H9 (cell line): Measurements from ENCODE around the gene TTC7B. TPM values are rescaled to one million over a fixed set of nuclear protein-coding genes. Genes with fewer than 3 reads are reported as not detected.

ENCODE experiments used
- DNase-seq: peaks from one replicate; pipeline ENCODE4 v3.0.0-alpha.2; 2017
- H2AFZ ChIP-seq: one replicate; pipeline ENCODE4 v1.6.1; 2013; ENCODE audit warnings: mild to moderate bottlenecking, low read length, control low read depth, moderate library complexity
- H2AK5ac ChIP-seq: 2 replicates; pipeline ENCODE4 v1.6.1; 2013; ENCODE audit warnings: low read length, control low read depth, mixed read lengths; ENCODE audit not compliant: insufficient read length
- H2BK120ac ChIP-seq: one replicate; pipeline ENCODE4 v1.6.1; 2013; ENCODE audit warnings: low read depth, mild to moderate bottlenecking, low read length, control low read depth, inconsistent platforms; ENCODE audit not compliant: poor library complexity, severe bottlenecking
- H2BK12ac ChIP-seq: 2 replicates; pipeline ENCODE4 v1.6.1; 2013; ENCODE audit warnings: low read length, control low read depth, mixed read lengths, low read depth; ENCODE audit not compliant: insufficient read length
- H2BK15ac ChIP-seq: 2 replicates; pipeline ENCODE4 v1.6.1; 2013; ENCODE audit warnings: low read depth, low read length, control low read depth
- H2BK20ac ChIP-seq: one replicate; pipeline ENCODE4 v1.6.1; 2013; ENCODE audit warnings: low read depth, mild to moderate bottlenecking, low read length, control low read depth, inconsistent platforms; ENCODE audit not compliant: poor library complexity, severe bottlenecking
- H2BK5ac ChIP-seq: 2 replicates; pipeline ENCODE4 v1.6.1; 2013; ENCODE audit warnings: low read length, control low read depth, mixed read lengths; ENCODE audit not compliant: insufficient read length
- H3K14ac ChIP-seq: 2 replicates; pipeline ENCODE4 v1.6.1; 2013; ENCODE audit warnings: low read length, control low read depth; ENCODE audit not compliant: insufficient read depth
- H3K18ac ChIP-seq: 2 replicates; pipeline ENCODE4 v1.6.1; 2013; ENCODE audit warnings: low read depth, mild to moderate bottlenecking, mixed read lengths, low read length, control low read depth; ENCODE audit not compliant: insufficient read length
- H3K23ac ChIP-seq: 2 replicates; pipeline ENCODE4 v1.6.1; 2013; ENCODE audit warnings: low read length, control low read depth, mixed read lengths, low read depth; ENCODE audit not compliant: insufficient read length
- H3K23me2 ChIP-seq: 2 replicates; pipeline ENCODE4 v1.6.1; 2013; ENCODE audit warnings: low read depth, mild to moderate bottlenecking, mixed read lengths, low read length, control low read depth; ENCODE audit not compliant: insufficient read length, poor library complexity, severe bottlenecking
- H3K27ac ChIP-seq: 2 replicates; pipeline ENCODE4 v1.5.1; 2013; ENCODE audit warnings: low read length, control low read depth, mixed read lengths, low read depth; ENCODE audit not compliant: insufficient read length
- H3K27me3 ChIP-seq: 2 replicates; pipeline ENCODE4 v1.6.1; 2013; ENCODE audit warnings: low read length, control low read depth, inconsistent platforms; ENCODE audit not compliant: insufficient read depth
- H3K4ac ChIP-seq: 2 replicates; pipeline ENCODE4 v1.6.1; 2013; ENCODE audit warnings: low read depth, mild to moderate bottlenecking, control low read depth, inconsistent platforms, low read length, moderate library complexity
- H3K4me1 ChIP-seq: 2 replicates; pipeline ENCODE4 v1.6.1; 2013; ENCODE audit warnings: low read length, control low read depth, inconsistent platforms; ENCODE audit not compliant: insufficient read depth
- H3K4me2 ChIP-seq: 2 replicates; pipeline ENCODE4 v1.6.1; 2013; ENCODE audit warnings: low read length, control low read depth, mixed read lengths; ENCODE audit not compliant: insufficient read length, insufficient read depth
- H3K56ac ChIP-seq: 2 replicates; pipeline ENCODE4 v1.6.1; 2013; ENCODE audit warnings: low read depth, mild to moderate bottlenecking, mixed read lengths, low read length, control low read depth; ENCODE audit not compliant: insufficient read length
- H3K79me1 ChIP-seq: 2 replicates; pipeline ENCODE4 v1.6.1; 2013; ENCODE audit warnings: low read depth, mild to moderate bottlenecking, moderate library complexity, low read length, control low read depth, inconsistent platforms; ENCODE audit not compliant: insufficient read depth, poor library complexity, severe bottlenecking
- H3K79me2 ChIP-seq: 2 replicates; pipeline ENCODE4 v1.6.1; 2013; ENCODE audit warnings: low read length, control low read depth, inconsistent platforms; ENCODE audit not compliant: insufficient read depth
- H3K9ac ChIP-seq: 2 replicates; pipeline ENCODE4 v1.6.1; 2013; ENCODE audit warnings: low read length, control low read depth, mixed read lengths; ENCODE audit not compliant: insufficient read length; ENCODE audit errors: extremely low read depth
- H3K9me3 ChIP-seq: one replicate; pipeline ENCODE4 v1.6.1; 2013; ENCODE audit warnings: low read depth, low read length, inconsistent platforms; ENCODE audit not compliant: control insufficient read depth
- H3T11ph ChIP-seq: one replicate; pipeline ENCODE4 v1.6.1; 2013; ENCODE audit warnings: mild to moderate bottlenecking, low read length, control low read depth, inconsistent platforms
- H4K20me1 ChIP-seq: one replicate; pipeline ENCODE4 v1.6.1; 2013; ENCODE audit not compliant: control insufficient read depth, insufficient read length, insufficient read depth
- H4K5ac ChIP-seq: 2 replicates; pipeline ENCODE4 v1.6.1; 2013; ENCODE audit warnings: low read depth, mild to moderate bottlenecking, mixed read lengths, low read length, control low read depth; ENCODE audit not compliant: insufficient read length
- H4K8ac ChIP-seq: replicated peaks from 2 replicates; pipeline ENCODE4 v1.6.1; 2013; ENCODE audit warnings: low read length, control low read depth, mixed read lengths, low read depth; ENCODE audit not compliant: insufficient read length
- H4K91ac ChIP-seq: 2 replicates; pipeline ENCODE4 v1.6.1; 2013; ENCODE audit warnings: low read depth, mild to moderate bottlenecking, moderate library complexity, mixed read lengths, low read length, control low read depth; ENCODE audit not compliant: insufficient read length
- H3K27ac Mint-ChIP-seq, 3 experiments: 2 replicates in 2 of 3; 3 replicates in 1 of 3; pipeline ENCODE4 v1.8.0; 2020 to 2021; ENCODE audit warnings: mixed read lengths in 3 of 3, mild to moderate bottlenecking in 1 of 3, moderate library complexity in 1 of 3
- H3K27me3 Mint-ChIP-seq: 2 replicates; pipeline ENCODE4 v1.8.0; 2021; ENCODE audit warnings: low read depth, mild to moderate bottlenecking, moderate library complexity, mixed read lengths
- H3K36me3 Mint-ChIP-seq, 3 experiments: 2 replicates in 2 of 3; 3 replicates in 1 of 3; pipeline ENCODE4 v1.8.0; 2020 to 2021; ENCODE audit warnings: low read depth in 3 of 3, mixed read lengths in 3 of 3; ENCODE audit not compliant: insufficient read depth in 1 of 3
- H3K4me1 Mint-ChIP-seq, 2 experiments: 2 replicates each; pipeline ENCODE4 v1.8.0; 2020; ENCODE audit warnings: mixed read lengths in 2 of 2
- H3K4me3 Mint-ChIP-seq, 2 experiments: 2 replicates in 1 of 2; 3 replicates in 1 of 2; pipeline ENCODE4 v1.8.0; 2020 to 2021; ENCODE audit warnings: mild to moderate bottlenecking in 2 of 2, mixed read lengths in 2 of 2, moderate library complexity in 1 of 2
- H3K9me3 Mint-ChIP-seq, 2 experiments: 2 replicates in 1 of 2; 3 replicates in 1 of 2; pipeline ENCODE4 v1.8.0; 2020; ENCODE audit warnings: mild to moderate bottlenecking in 2 of 2, mixed read lengths in 2 of 2, moderate library complexity in 1 of 2
- CTCF ChIP-seq: fragments of 200-600 bp; sonication (generic); conservative IDR thresholded peaks from 3 replicates; pipeline ENCODE4 v1.8.0; 2021; ENCODE audit warnings: antibody characterized with exemption, mild to moderate bottlenecking
- WGBS: extraction: QIAGEN DNeasy Blood & Tissue Kit; methylation state at CpG from one replicate; pipeline ENCODE4 v1.1.7; 2013; ENCODE audit warnings: missing lambda C conversion rate, low lambda C conversion rate, mixed read lengths; ENCODE audit not compliant: insufficient read length; ENCODE audit errors: extremely low coverage; 5-methylcytosine and 5-hydroxymethylcytosine counted together
- total RNA-seq: library from RNA; stranded (reverse); gene quantifications from 2 replicates; pipeline ENCODE4 v1.2.1, GENCODE V29; 2021

The TTC7B gene
- total RNA-seq, 1 experiment from 2014 or later, result 33.7 TPM

- no peak overlapping the region for H3K4me3 Mint-ChIP-seq
- no peak overlapping the region for H2BK120ac ChIP-seq
- H3K4ac ChIP-seq, result no peak overlapping the region
- H2BK5ac ChIP-seq, result no peak overlapping the region
- peaks cover 4 to 14% of the 10 kb centered on the region in 2 experiments for H3K9me3 Mint-ChIP-seq
- DNase-seq, result no peak
- no peak overlapping the region for H2BK20ac ChIP-seq
- H4K8ac ChIP-seq, result no peak overlapping the region
- H3K36me3 Mint-ChIP-seq, result peaks cover 0 to 8% (median 5%) of the 10 kb centered on the region in 3 experiments; a peak in 4 of 7 replicates
- no peak overlapping the region for H3K14ac ChIP-seq
- no peak overlapping the region for H2AK5ac ChIP-seq
- no peak for TF ChIP-seq CTCF
- no peak overlapping the region for H2BK12ac ChIP-seq
- H3K27me3 Mint-ChIP-seq, result peaks cover 12% of the 10 kb centered on the region
- no peak overlapping the region for H3K23ac ChIP-seq
- no peak overlapping the region for H2BK15ac ChIP-seq
- no peak overlapping the region for H3K27ac ChIP-seq
- H3K79me2 ChIP-seq, result no peaks in the 10 kb centered on the region
- no peak overlapping the region for H3T11ph ChIP-seq
- H3K23me2 ChIP-seq, result peaks cover 3% of the 10 kb centered on the region
- no peak overlapping the region for H3K56ac ChIP-seq
- peaks cover 17 to 20% of the 10 kb centered on the region in 2 experiments for H3K4me1 Mint-ChIP-seq
- H2AFZ ChIP-seq, result no peak overlapping the region
- no peak overlapping the region for H3K9ac ChIP-seq
- H4K20me1 ChIP-seq, result no peaks in the 10 kb centered on the region
- H3K79me1 ChIP-seq, result no peaks in the 10 kb centered on the region
- H3K27ac Mint-ChIP-seq, result no peak overlapping the region; a peak in 1 of 7 replicates
- no peaks in the 10 kb centered on the region for H3K9me3 ChIP-seq
- H3K27me3 ChIP-seq, result no peaks in the 10 kb centered on the region
- no CpG with 5 or more reads among the region's 7 CpGs for WGBS
- H3K4me1 ChIP-seq, result no peaks in the 10 kb centered on the region; the same call in 1 of the 2 replicates
- no peak overlapping the region for H4K91ac ChIP-seq
- H4K5ac ChIP-seq, result no peak overlapping the region
- H3K4me2 ChIP-seq, result no peak overlapping the region
- no peak overlapping the region for H3K18ac ChIP-seq
Observed at GRCh38 chr14:90759370-90760077, 56.7 kb downstream of the TTC7B start.
